ENCODE data around the gene NDUFA13.

Gene NDUFA13

GRCh38 chr19:19513682-19514081, 2.3 kb upstream of the NDUFA13 start:
- no peak for DNase-seq

- DNase-seq, result no peak
Measured at GRCh38 chr19:19514215-19514657, 1.8 kb upstream of the NDUFA13 start.

- no peak for DNase-seq
Measured at GRCh38 chr19:19514881-19515641, 964 bp upstream of the NDUFA13 start, which contains the start of gene TSSK6. TSSK6 (minus strand) TSS chr19:19515548; CDS start chr19:19515427, 121 bp downstream.

GRCh38 chr19:19517235-19517619, 1.2 kb downstream of the NDUFA13 start:
- no peak for DNase-seq

- no peak for DNase-seq
Measured at GRCh38 chr19:19520989-19521388, 5.0 kb downstream of the NDUFA13 start.

- DNase-seq, result no peak
Measured at GRCh38 chr19:19523177-19523576, 7.2 kb downstream of the NDUFA13 start.

GRCh38 chr19:19524053-19524452, 8.0 kb downstream of the NDUFA13 start:
- DNase-seq, result no peak

- no peak for DNase-seq
Measured at GRCh38 chr19:19525611-19526380, 9.8 kb downstream of the NDUFA13 start.

GRCh38 chr19:19526581-19527370, 10.8 kb downstream of the NDUFA13 start:
- DNase-seq, result no peak

GRCh38 chr19:19527371-19527656, 11.3 kb downstream of the NDUFA13 start:
- no peak for DNase-seq

GRCh38 chr19:19527674-19528625, 11.9 kb downstream of the NDUFA13 start:
- DNase-seq, result no peak

- DNase-seq, result no peak
Measured at GRCh38 chr19:19528721-19529490, 12.9 kb downstream of the NDUFA13 start, which contains the start of gene YJEFN3. YJEFN3 (plus strand) TSS chr19:19528911; CDS start chr19:19528933, 22 bp downstream.

- DNase-seq, result no peak
Measured at GRCh38 chr19:19529783-19530422, 13.9 kb downstream of the NDUFA13 start.

GRCh38 chr19:19530423-19530804, 14.4 kb downstream of the NDUFA13 start:
- no peak for DNase-seq

GRCh38 chr19:19530889-19531288, 14.9 kb downstream of the NDUFA13 start:
- DNase-seq, result no peak

GRCh38 chr19:19531951-19532805, 16.2 kb downstream of the NDUFA13 start:
- no peak for DNase-seq

- no peak for DNase-seq
Measured at GRCh38 chr19:19532806-19533701, 17.0 kb downstream of the NDUFA13 start.

GRCh38 chr19:19533841-19534240, 17.8 kb downstream of the NDUFA13 start:
- DNase-seq, result no peak
